Measurements from ENCODE around the gene PCDH15. TPM values are rescaled to one million over a fixed set of nuclear protein-coding genes. Genes with fewer than 3 reads are reported as not detected.

Gene PCDH15
- total and polyA plus RNA-seq, 2 experiments from 2014 or later: 0.29 to 0.66 TPM

DNA sequence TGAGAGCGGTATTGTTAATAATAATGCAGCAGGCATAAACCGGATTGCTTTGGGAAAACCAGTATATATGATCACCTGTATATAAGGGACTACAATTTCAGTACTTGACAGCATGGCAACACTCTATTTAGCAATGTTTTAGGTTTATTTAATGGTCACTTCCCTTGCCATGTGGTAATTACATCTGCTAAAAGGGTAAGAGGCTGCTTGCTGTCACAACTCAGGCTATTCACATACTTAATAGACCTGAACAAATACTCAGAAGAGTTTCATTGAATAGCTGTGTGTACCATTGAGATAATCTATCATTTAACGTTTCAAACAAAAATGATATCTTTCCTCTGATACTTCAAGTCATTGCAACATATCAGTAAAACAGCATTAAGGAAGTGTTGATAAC lies 90.1 kb downstream of the PCDH15 start:
- H3K27ac Mint-ChIP-seq: no peak overlapping the region
- H3K27ac ChIP-seq (ENCODE audit: low read depth): no peak overlapping the region
- H3K27me3 Mint-ChIP-seq (ENCODE audit: insufficient read depth, low read depth, poor library complexity): no peaks in the 10 kb centered on the region
- H3K79me2 ChIP-seq (replicated peaks; ENCODE audit: insufficient read depth): no peaks in the 10 kb centered on the region
- H3K27me3 ChIP-seq (ENCODE audit: insufficient read depth): no peaks in the 10 kb centered on the region
- H4K20me1 ChIP-seq (replicated peaks; ENCODE audit: insufficient read depth): no peaks in the 10 kb centered on the region
- H3K36me3 ChIP-seq (ENCODE audit: insufficient read depth): no peaks in the 10 kb centered on the region
- no peaks in the 10 kb centered on the region for H3F3A ChIP-seq (replicated peaks; ENCODE audit: low read depth)
- no peaks in the 10 kb centered on the region; the same call in 1 of the 2 replicates for H3K9me2 ChIP-seq (ENCODE audit: insufficient read depth)
- H3K4me3 ChIP-seq: no peak overlapping the region
- no peak overlapping the region for H2AFZ ChIP-seq
- peaks cover 2% of the 10 kb centered on the region; the same call in 1 of the 3 replicates for H3K9me3 Mint-ChIP-seq
- H3K4me2 ChIP-seq: no peak overlapping the region
- H3K4me1 Mint-ChIP-seq: no peaks in the 10 kb centered on the region
- ATAC-seq: no peak
- TF ChIP-seq ZNF331 (CRISPR knock-in tag; IDR thresholded peaks at IDR 0.05; ENCODE audit: low read depth) (no peak), JUNB (IDR thresholded peaks at IDR 0.05; ENCODE audit: unreplicated experiment) (no peak), EZH2 (IDR thresholded peaks at IDR 0.05; ENCODE audit: low read depth, unreplicated experiment) (no peak), ZNF114 (CRISPR knock-in tag; IDR thresholded peaks at IDR 0.05) (no peak), POLR2AphosphoS5 (IDR thresholded peaks at IDR 0.05; ENCODE audit: low read depth) (no peak), ZNF462 (CRISPR knock-in tag; IDR thresholded peaks at IDR 0.05) (no peak), STAT1 (IDR thresholded peaks at IDR 0.05; ENCODE audit: unreplicated experiment) (no peak), NANOG (IDR thresholded peaks at IDR 0.05; ENCODE audit: borderline replicate concordance) (no peak), CREB1 (CRISPR knock-in tag; IDR thresholded peaks at IDR 0.05; ENCODE audit: low read depth) (no peak), ETS1 (IDR thresholded peaks at IDR 0.05) (no peak), EZH2phosphoT487 (IDR thresholded peaks at IDR 0.05; ENCODE audit: unreplicated experiment) (no peak)
- TF ChIP-seq, protein P1, sequence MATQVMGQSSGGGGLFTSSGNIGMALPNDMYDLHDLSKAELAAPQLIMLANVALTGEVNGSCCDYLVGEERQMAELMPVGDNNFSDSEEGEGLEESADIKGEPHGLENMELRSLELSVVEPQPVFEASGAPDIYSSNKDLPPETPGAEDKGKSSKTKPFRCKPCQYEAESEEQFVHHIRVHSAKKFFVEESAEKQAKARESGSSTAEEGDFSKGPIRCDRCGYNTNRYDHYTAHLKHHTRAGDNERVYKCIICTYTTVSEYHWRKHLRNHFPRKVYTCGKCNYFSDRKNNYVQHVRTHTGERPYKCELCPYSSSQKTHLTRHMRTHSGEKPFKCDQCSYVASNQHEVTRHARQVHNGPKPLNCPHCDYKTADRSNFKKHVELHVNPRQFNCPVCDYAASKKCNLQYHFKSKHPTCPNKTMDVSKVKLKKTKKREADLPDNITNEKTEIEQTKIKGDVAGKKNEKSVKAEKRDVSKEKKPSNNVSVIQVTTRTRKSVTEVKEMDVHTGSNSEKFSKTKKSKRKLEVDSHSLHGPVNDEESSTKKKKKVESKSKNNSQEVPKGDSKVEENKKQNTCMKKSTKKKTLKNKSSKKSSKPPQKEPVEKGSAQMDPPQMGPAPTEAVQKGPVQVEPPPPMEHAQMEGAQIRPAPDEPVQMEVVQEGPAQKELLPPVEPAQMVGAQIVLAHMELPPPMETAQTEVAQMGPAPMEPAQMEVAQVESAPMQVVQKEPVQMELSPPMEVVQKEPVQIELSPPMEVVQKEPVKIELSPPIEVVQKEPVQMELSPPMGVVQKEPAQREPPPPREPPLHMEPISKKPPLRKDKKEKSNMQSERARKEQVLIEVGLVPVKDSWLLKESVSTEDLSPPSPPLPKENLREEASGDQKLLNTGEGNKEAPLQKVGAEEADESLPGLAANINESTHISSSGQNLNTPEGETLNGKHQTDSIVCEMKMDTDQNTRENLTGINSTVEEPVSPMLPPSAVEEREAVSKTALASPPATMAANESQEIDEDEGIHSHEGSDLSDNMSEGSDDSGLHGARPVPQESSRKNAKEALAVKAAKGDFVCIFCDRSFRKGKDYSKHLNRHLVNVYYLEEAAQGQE (IDR thresholded peaks at IDR 0.05; ENCODE audit: unreplicated experiment): no peak
- TF ChIP-seq, protein P2, sequence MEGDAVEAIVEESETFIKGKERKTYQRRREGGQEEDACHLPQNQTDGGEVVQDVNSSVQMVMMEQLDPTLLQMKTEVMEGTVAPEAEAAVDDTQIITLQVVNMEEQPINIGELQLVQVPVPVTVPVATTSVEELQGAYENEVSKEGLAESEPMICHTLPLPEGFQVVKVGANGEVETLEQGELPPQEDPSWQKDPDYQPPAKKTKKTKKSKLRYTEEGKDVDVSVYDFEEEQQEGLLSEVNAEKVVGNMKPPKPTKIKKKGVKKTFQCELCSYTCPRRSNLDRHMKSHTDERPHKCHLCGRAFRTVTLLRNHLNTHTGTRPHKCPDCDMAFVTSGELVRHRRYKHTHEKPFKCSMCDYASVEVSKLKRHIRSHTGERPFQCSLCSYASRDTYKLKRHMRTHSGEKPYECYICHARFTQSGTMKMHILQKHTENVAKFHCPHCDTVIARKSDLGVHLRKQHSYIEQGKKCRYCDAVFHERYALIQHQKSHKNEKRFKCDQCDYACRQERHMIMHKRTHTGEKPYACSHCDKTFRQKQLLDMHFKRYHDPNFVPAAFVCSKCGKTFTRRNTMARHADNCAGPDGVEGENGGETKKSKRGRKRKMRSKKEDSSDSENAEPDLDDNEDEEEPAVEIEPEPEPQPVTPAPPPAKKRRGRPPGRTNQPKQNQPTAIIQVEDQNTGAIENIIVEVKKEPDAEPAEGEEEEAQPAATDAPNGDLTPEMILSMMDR (conservative IDR thresholded peaks at IDR 0.05; ENCODE audit: low read depth in 2 of 2): no peak
- no peaks in the 10 kb centered on the region for H3K36me3 Mint-ChIP-seq (ENCODE audit: low read depth)
- H3K4me1 ChIP-seq (ENCODE audit: insufficient read depth): no peaks in the 10 kb centered on the region
- DNase-seq (ENCODE audit: low spot score): no peak
- H3K4me3 Mint-ChIP-seq: no peak overlapping the region
